AML-193 (cell line): ENCODE data around the gene HMGB1.

Experiments
- DNase-seq, 2 experiments: peaks; one replicate each; lab custom pipeline; 2025; lab: John Stamatoyannopoulos, UW

HMGB1 gene

GRCh38 chr13:30465593-30466357 is at the start of gene HMGB1:
TSS of gene HMGB1 (minus strand) at chr13:30465936. CDS start at chr13:30463680, 2,256 bp downstream.
- peak; percentile 100 for DNase-seq

- no peak for DNase-seq
These were observed 45.2 kb upstream of the HMGB1 start for GRCh38 chr13:30510811-30511371.

GRCh38 chr13:30510091-30510490 is 44.4 kb upstream of the HMGB1 start:
- DNase-seq: no peak

- DNase-seq: no peak
These were observed 43.7 kb upstream of the HMGB1 start for GRCh38 chr13:30509254-30510050.

GRCh38 chr13:30504081-30504480 is 38.3 kb upstream of the HMGB1 start:
- no peak for DNase-seq

- DNase-seq: no peak
These were observed 36.5 kb upstream of the HMGB1 start for GRCh38 chr13:30502237-30502636.

- DNase-seq: peak in 1 of 2 experiments; percentile 15
These were observed 33.6 kb upstream of the HMGB1 start for GRCh38 chr13:30499338-30499737.

GRCh38 chr13:30496147-30496546 is 30.4 kb upstream of the HMGB1 start:
- DNase-seq: no peak

GRCh38 chr13:30495746-30496145 is 30.0 kb upstream of the HMGB1 start:
- no peak for DNase-seq

- DNase-seq: no peak
These were observed 28.1 kb upstream of the HMGB1 start for GRCh38 chr13:30493658-30494381.

- no peak for DNase-seq
These were observed 21.3 kb upstream of the HMGB1 start for GRCh38 chr13:30487075-30487470.

GRCh38 chr13:30486230-30487074 is 20.7 kb upstream of the HMGB1 start:
- no peak for DNase-seq

GRCh38 chr13:30481241-30481760 is 15.6 kb upstream of the HMGB1 start:
- no peak for DNase-seq

- DNase-seq: no peak
These were observed 14.7 kb upstream of the HMGB1 start for GRCh38 chr13:30480292-30480950.

- DNase-seq: no peak
These were observed 14.1 kb upstream of the HMGB1 start for GRCh38 chr13:30479883-30480219.

- no peak for DNase-seq
These were observed 13.6 kb upstream of the HMGB1 start for GRCh38 chr13:30479154-30479882.

- DNase-seq: peak; percentile 76 to 80
These were observed 11.8 kb upstream of the HMGB1 start for GRCh38 chr13:30477346-30478195.

- no peak for DNase-seq
These were observed 7.9 kb upstream of the HMGB1 start for GRCh38 chr13:30473675-30474074.

GRCh38 chr13:30466841-30467252 is 1.1 kb upstream of the HMGB1 start:
- peak; percentile 92 to 95 for DNase-seq
